ENCODE measurements around the gene CCL21. TPM values are rescaled to one million over a fixed set of nuclear protein-coding genes. Genes with fewer than 3 reads are reported as not detected.

The CCL21 gene
- total RNA-seq, 1 experiment from 2014 or later, result not detected

DNA sequence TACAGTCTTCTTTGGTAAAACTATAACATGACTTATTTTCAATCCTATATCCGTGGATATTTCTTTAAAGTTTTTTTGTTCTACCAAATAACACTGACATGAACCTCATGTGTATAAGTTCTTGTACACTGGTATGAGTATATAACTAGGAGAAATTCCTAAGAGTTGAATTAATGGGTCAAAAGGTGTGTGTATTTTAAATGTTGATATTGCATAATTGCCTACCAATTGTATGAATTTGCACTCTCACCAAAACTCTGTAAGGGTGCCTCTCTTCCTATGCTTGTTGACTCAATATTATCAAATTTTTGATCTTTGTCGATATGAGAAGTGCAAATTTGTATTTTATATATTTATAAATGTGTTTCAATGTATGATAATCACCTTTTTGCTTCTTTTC is 22.9 kb upstream of the CCL21 start:
- intact Hi-C loops (cut with micrococcal nuclease; ENCODE audit: unreplicated experiment) (no loop called here), in situ Hi-C loops (cut with HindIII; ENCODE audit: low pct_unique_long_range_greater_than_20kb, low sequenced_read_pairs) (no loop called here)
- BruUV-seq (replicated peaks), result no TSS peak
- no peaks in the 10 kb centered on the region for H3K4me1 ChIP-seq (ENCODE audit: control insufficient read depth, insufficient read depth, low read length)
- H3K4me3 ChIP-seq (ENCODE audit: low read depth in 2 of 2, low read length in 2 of 2), result no peak overlapping the region
- ATAC-seq (no peak), DNase-seq (ENCODE audit: low read depth, low spot score) (no peak)
- H3K36me3 ChIP-seq (ENCODE audit: control insufficient read depth, insufficient read depth, low read length), result no peaks in the 10 kb centered on the region
- no peaks in the 10 kb centered on the region; the same call in 1 of the 2 replicates for H3K27me3 ChIP-seq (ENCODE audit: control insufficient read depth, insufficient read depth, low read length)
- H3K9me3 ChIP-seq (ENCODE audit: control insufficient read depth, insufficient read depth, low read depth, low read length), result no peaks in the 10 kb centered on the region
- TF ChIP-seq, protein P1, sequence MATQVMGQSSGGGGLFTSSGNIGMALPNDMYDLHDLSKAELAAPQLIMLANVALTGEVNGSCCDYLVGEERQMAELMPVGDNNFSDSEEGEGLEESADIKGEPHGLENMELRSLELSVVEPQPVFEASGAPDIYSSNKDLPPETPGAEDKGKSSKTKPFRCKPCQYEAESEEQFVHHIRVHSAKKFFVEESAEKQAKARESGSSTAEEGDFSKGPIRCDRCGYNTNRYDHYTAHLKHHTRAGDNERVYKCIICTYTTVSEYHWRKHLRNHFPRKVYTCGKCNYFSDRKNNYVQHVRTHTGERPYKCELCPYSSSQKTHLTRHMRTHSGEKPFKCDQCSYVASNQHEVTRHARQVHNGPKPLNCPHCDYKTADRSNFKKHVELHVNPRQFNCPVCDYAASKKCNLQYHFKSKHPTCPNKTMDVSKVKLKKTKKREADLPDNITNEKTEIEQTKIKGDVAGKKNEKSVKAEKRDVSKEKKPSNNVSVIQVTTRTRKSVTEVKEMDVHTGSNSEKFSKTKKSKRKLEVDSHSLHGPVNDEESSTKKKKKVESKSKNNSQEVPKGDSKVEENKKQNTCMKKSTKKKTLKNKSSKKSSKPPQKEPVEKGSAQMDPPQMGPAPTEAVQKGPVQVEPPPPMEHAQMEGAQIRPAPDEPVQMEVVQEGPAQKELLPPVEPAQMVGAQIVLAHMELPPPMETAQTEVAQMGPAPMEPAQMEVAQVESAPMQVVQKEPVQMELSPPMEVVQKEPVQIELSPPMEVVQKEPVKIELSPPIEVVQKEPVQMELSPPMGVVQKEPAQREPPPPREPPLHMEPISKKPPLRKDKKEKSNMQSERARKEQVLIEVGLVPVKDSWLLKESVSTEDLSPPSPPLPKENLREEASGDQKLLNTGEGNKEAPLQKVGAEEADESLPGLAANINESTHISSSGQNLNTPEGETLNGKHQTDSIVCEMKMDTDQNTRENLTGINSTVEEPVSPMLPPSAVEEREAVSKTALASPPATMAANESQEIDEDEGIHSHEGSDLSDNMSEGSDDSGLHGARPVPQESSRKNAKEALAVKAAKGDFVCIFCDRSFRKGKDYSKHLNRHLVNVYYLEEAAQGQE (IDR thresholded peaks at IDR 0.05; ENCODE audit: insufficient read depth in 1 of 2, low read depth in 2 of 2, low read length in 1 of 2), result no peak
- ChIA-PET CTCF (no interaction called here), POLR2A (no interaction called here)
- no peak overlapping the region for H3K27ac ChIP-seq (ENCODE audit: low read length)

DNA sequence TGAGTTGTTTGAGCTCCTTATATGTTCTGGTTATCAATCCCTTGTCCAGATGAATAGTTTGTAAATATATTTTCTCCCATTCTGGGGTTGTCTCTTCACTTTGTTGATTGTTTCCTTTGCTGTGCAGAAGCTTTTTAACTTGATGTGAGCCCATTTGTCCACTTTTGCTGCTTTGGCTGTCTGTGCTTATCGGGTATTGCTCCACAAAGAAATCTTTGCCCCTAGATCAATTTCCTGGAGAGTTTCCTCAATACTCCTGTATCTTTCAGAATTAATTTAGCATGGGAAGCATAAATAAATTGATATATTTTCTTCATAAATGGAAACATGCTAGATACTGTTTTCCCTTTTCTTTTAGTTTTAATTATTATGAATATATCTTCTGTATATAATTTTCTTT is 22.5 kb upstream of the CCL21 start:
- Histone ChIP-seq H3K4me3 (ENCODE audit: low read depth in 2 of 2, low read length in 2 of 2) (no peak overlapping the region), H3K27me3 (ENCODE audit: control insufficient read depth, insufficient read depth, low read length) (no peaks in the 10 kb centered on the region; the same call in 1 of the 2 replicates), H3K4me1 (ENCODE audit: control insufficient read depth, insufficient read depth, low read length) (no peaks in the 10 kb centered on the region), H3K27ac (ENCODE audit: low read length) (no peak overlapping the region), H3K9me3 (ENCODE audit: control insufficient read depth, insufficient read depth, low read depth, low read length) (no peaks in the 10 kb centered on the region), H3K36me3 (ENCODE audit: control insufficient read depth, insufficient read depth, low read length) (no peaks in the 10 kb centered on the region)
- BruUV-seq (replicated peaks), result no TSS peak
- POLR2A ChIA-PET, result no interaction called here
- ATAC-seq (no peak), DNase-seq (ENCODE audit: low read depth, low spot score) (no peak)
- intact Hi-C loops (cut with micrococcal nuclease; ENCODE audit: unreplicated experiment), result no loop called here
- in situ Hi-C loops (cut with HindIII; ENCODE audit: low pct_unique_long_range_greater_than_20kb, low sequenced_read_pairs), result no loop called here
- CTCF ChIA-PET, result no interaction called here
- no peak for TF ChIP-seq SIN3A (IDR thresholded peaks at IDR 0.05; ENCODE audit: borderline replicate concordance, insufficient read depth, low read depth, low read length)
- TF ChIP-seq POLR2AphosphoS5 (IDR thresholded peaks at IDR 0.05; ENCODE audit: low read depth, low read length), result no peak
- no peak for TF ChIP-seq TCF7L2 (IDR thresholded peaks at IDR 0.05; ENCODE audit: low read depth, low read length)
- TF ChIP-seq, protein P2, sequence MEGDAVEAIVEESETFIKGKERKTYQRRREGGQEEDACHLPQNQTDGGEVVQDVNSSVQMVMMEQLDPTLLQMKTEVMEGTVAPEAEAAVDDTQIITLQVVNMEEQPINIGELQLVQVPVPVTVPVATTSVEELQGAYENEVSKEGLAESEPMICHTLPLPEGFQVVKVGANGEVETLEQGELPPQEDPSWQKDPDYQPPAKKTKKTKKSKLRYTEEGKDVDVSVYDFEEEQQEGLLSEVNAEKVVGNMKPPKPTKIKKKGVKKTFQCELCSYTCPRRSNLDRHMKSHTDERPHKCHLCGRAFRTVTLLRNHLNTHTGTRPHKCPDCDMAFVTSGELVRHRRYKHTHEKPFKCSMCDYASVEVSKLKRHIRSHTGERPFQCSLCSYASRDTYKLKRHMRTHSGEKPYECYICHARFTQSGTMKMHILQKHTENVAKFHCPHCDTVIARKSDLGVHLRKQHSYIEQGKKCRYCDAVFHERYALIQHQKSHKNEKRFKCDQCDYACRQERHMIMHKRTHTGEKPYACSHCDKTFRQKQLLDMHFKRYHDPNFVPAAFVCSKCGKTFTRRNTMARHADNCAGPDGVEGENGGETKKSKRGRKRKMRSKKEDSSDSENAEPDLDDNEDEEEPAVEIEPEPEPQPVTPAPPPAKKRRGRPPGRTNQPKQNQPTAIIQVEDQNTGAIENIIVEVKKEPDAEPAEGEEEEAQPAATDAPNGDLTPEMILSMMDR (IDR thresholded peaks at IDR 0.05), result no peak
- TF ChIP-seq, protein P1 (IDR thresholded peaks at IDR 0.05; ENCODE audit: insufficient read depth in 1 of 2, low read depth in 2 of 2, low read length in 1 of 2), result no peak
